B cell (primary cell): ENCODE data around the gene ACIN1. TPM values are rescaled to one million over a fixed set of nuclear protein-coding genes. Genes with fewer than 3 reads are reported as not detected.

Source experiments
- ATAC-seq: fragments of 200-7000 bp; cut with Tn5 transposase; one replicate; pipeline ENCODE4 v1.10.0; 2021; ENCODE audit warnings: low read depth, mild to moderate bottlenecking, moderate number of reproducible peaks, moderate library complexity
- CTCF ChIA-PET: fragments of 350-600 bp; sonication (Branson Sonifier 250); formaldehyde crosslinking; loops from one replicate; lab custom pipeline; 2021; ENCODE audit warnings: antibody characterized with exemption, inconsistent platforms; lab: Charles Lee
- POLR2A ChIA-PET: fragments of 350-600 bp; sonication (Branson Sonifier 250); formaldehyde crosslinking; loops from one replicate; lab custom pipeline; 2021; ENCODE audit warnings: antibody characterized with exemption; lab: Charles Lee
- DNase-seq: peaks from one replicate; pipeline ENCODE4 v3.0.0; 2013
- H2AFZ ChIP-seq: 2 replicates; pipeline ENCODE4 v1.6.1; 2012; ENCODE audit warnings: mild to moderate bottlenecking, low read depth, low read length; ENCODE audit not compliant: insufficient read depth, poor library complexity, severe bottlenecking
- H3K27ac ChIP-seq, 2 donors: 1 replicate in 1 of 2; 2 replicates in 1 of 2; pipeline ENCODE4 v1.5.1; 2012 to 2013; ENCODE audit warnings: low read length in 2 of 2, mild to moderate bottlenecking in 2 of 2, moderate library complexity in 1 of 2
- H3K27me3 ChIP-seq, 4 experiments: fragments of 200-600 bp in 1 of 4; sonication (generic) in 1 of 4; replicated peaks in 1 of 4; 1 replicate in 2 of 4; 2 replicates in 2 of 4; pipeline versions ENCODE4 v1.6.1 to v1.7.0; 2013 to 2016; ENCODE audit warnings: low read length in 3 of 4, mild to moderate bottlenecking in 2 of 4, mixed read lengths in 1 of 4, moderate library complexity in 1 of 4; ENCODE audit not compliant: insufficient read depth in 4 of 4, control insufficient read depth in 3 of 4; ENCODE audit errors: control extremely low read depth in 1 of 4
- H3K36me3 ChIP-seq, 2 experiments: replicated peaks in 1 of 2; 1 replicate in 1 of 2; 2 replicates in 1 of 2; pipeline versions ENCODE4 v1.6.1 to v1.7.1; 2013; ENCODE audit warnings: low read length in 1 of 2; ENCODE audit not compliant: insufficient read depth in 2 of 2, control insufficient read depth in 1 of 2; ENCODE audit errors: control extremely low read depth in 1 of 2, extremely low read depth in 1 of 2
- H3K4me1 ChIP-seq, 2 donors: fragments of 200-600 bp in 1 of 2; sonication (generic) in 1 of 2; 1 replicate in 1 of 2; 2 replicates in 1 of 2; pipeline versions ENCODE4 v1.5.1 to v1.6.1; 2013 to 2017; ENCODE audit warnings: low read length in 2 of 2; ENCODE audit not compliant: control insufficient read depth in 2 of 2, insufficient read depth in 2 of 2
- H3K4me2 ChIP-seq: replicated peaks from 2 replicates; pipeline ENCODE3; 2012; ENCODE audit warnings: mild to moderate bottlenecking, low read depth, low read length; ENCODE audit not compliant: poor library complexity, severe bottlenecking
- H3K4me3 ChIP-seq, 5 experiments: fragments of 200-600 bp in 1 of 5; sonication (generic) in 1 of 5; 1 replicate in 3 of 5; 2 replicates in 2 of 5; pipeline versions ENCODE4 v1.5.1 to v1.7.0; 2011 to 2016; ENCODE audit warnings: low read length in 4 of 5, mild to moderate bottlenecking in 4 of 5, low read depth in 2 of 5, control low read depth in 1 of 5, moderate library complexity in 1 of 5; ENCODE audit not compliant: insufficient read depth in 1 of 5; ENCODE audit errors: control extremely low read depth in 1 of 5, extremely low read depth in 1 of 5
- H3K79me2 ChIP-seq: fragments of 200-600 bp; sonication (generic); one replicate; pipeline ENCODE4 v1.6.0; 2016; ENCODE audit warnings: low read length; ENCODE audit not compliant: control insufficient read depth, insufficient read depth
- H3K9ac ChIP-seq: fragments of 200-600 bp; sonication (generic); 2 replicates; pipeline ENCODE4 v1.6.1; 2017; ENCODE audit warnings: mild to moderate bottlenecking, low read length, moderate library complexity
- H3K9me3 ChIP-seq, 3 donors: one replicate each; pipeline versions ENCODE4 v1.6.1 to v1.7.1; 2013; ENCODE audit warnings: low read length in 2 of 3; ENCODE audit not compliant: control insufficient read depth in 2 of 3, insufficient read depth in 1 of 3; ENCODE audit errors: control extremely low read depth in 1 of 3
- H4K20me1 ChIP-seq: 2 replicates; pipeline ENCODE4 v1.6.0; 2012; ENCODE audit warnings: mild to moderate bottlenecking, low read length; ENCODE audit not compliant: insufficient read depth, control insufficient read depth, poor library complexity, severe bottlenecking
- H3K27ac Mint-ChIP-seq: one replicate; pipeline ENCODE4 v1.8.0; 2021; ENCODE audit warnings: mixed read lengths
- H3K27me3 Mint-ChIP-seq: one replicate; pipeline ENCODE4 v1.8.0; 2021; ENCODE audit warnings: mixed read lengths
- H3K4me1 Mint-ChIP-seq: one replicate; pipeline ENCODE4 v1.8.0; 2021; ENCODE audit warnings: mixed read lengths
- H3K4me3 Mint-ChIP-seq: one replicate; pipeline ENCODE4 v1.8.0; 2021; ENCODE audit warnings: mixed read lengths
- H3K9me3 Mint-ChIP-seq: one replicate; pipeline ENCODE4 v1.8.0; 2022; ENCODE audit warnings: mixed read lengths; ENCODE audit not compliant: insufficient read depth
- CTCF ChIP-seq: fragments of 200-600 bp; IDR thresholded peaks from one replicate; pipeline ENCODE4 v1.8.0; 2022; ENCODE audit warnings: antibody characterized with exemption, mild to moderate bottlenecking
- EZH2 ChIP-seq: IDR thresholded peaks from 2 replicates; pipeline ENCODE4 v1.6.1; 2012; ENCODE audit warnings: borderline replicate concordance, low read depth, mild to moderate bottlenecking, moderate library complexity, low read length; ENCODE audit not compliant: insufficient read depth, poor library complexity, severe bottlenecking
- WGBS: methylation state at CpG from one replicate; pipeline ENCODE4 v1.1.5; 2013; ENCODE audit warnings: missing lambda C conversion rate; ENCODE audit not compliant: insufficient coverage; 5-methylcytosine and 5-hydroxymethylcytosine counted together
- intact Hi-C: fragments of 100-400 bp; cut with micrococcal nuclease; formaldehyde crosslinking; loops from one replicate; pipeline ENCODE4 v1.10.0; 2022
- polyA plus RNA-seq: library from polyadenylated mRNA; depleted of rRNA; stranded (reverse); fragments of >200 nt; gene quantifications from 2 replicates; pipeline ENCODE4 v1.2.3, GENCODE V29; 2012
- total RNA-seq, 2 donors: library from RNA; stranded (reverse); fragments of 120-200 nt in 1 of 2; gene quantifications; 1 replicate in 1 of 2; 2 replicates in 1 of 2; pipeline versions ENCODE4 v1.2.3 to v1.2.4, GENCODE V29; 2013 to 2022

The ACIN1 gene
- total and polyA plus RNA-seq, 2 donors (not counting 1 experiment from before 2014, with no cell fraction given), result 178 to 359 TPM

GRCh38 chr14:23123419-23123818 is 28.5 kb upstream of the ACIN1 start:
- intact Hi-C loops, result no loop called here
- Histone ChIP-seq H4K20me1 (no peaks in the 10 kb centered on the region), H3K27me3 (no peaks in the 10 kb centered on the region), H3K4me2 (no peak overlapping the region), H3K36me3 (no peaks in the 10 kb centered on the region), H3K27ac (no peak overlapping the region), H3K79me2 (no peaks in the 10 kb centered on the region), H3K4me3 (no peak overlapping the region), H3K4me1 (peaks cover 39 to 44% of the 10 kb centered on the region in 2 donors), H3K9ac (no peak overlapping the region), H2AFZ (peak overlapping the region; percentile 25), H3K9me3 (peaks cover 0 to 3% (median 0%) of the 10 kb centered on the region in 3 donors)
- H3K27me3 Mint-ChIP-seq, result no peaks in the 10 kb centered on the region
- no peak overlapping the region for H3K4me3 Mint-ChIP-seq
- ChIA-PET POLR2A (interaction anchor here (1.2 kb wide), 1 partner anchor 198 kb away, joined by 4 read pairs; the partner anchor contains the start of gene PABPN1), CTCF (interaction anchor here (6.5 to 9.6 kb wide), 2 partner anchors 46 to 62 kb away, joined by 25 to 249 read pairs; partner anchors contain the start of gene SLC7A8)
- H3K4me1 Mint-ChIP-seq, result peaks cover 40% of the 10 kb centered on the region
- WGBS, result 98% methylated on average over 7 of the region's 8 CpGs
- no peaks in the 10 kb centered on the region for H3K9me3 Mint-ChIP-seq
- no peak overlapping the region for H3K27ac Mint-ChIP-seq
- DNase-seq, result no peak
- ATAC-seq, result no peak
- TF ChIP-seq EZH2 (no peak), CTCF (no peak)

GRCh38 chr14:23122086-23122485 is 27.1 kb upstream of the ACIN1 start:
- no peak for DNase-seq
- peak overlapping the region; percentile 64 for H3K27ac Mint-ChIP-seq
- POLR2A ChIA-PET, result interaction anchor here (0.6 to 0.9 kb wide), 2 partner anchors 27 to 115 kb away, joined by 4 to 5 read pairs; partner anchors contain the start of genes ACIN1 and C14orf119
- peak overlapping the region; percentile 79 for H3K4me3 Mint-ChIP-seq
- H3K79me2 ChIP-seq, result no peaks in the 10 kb centered on the region
- 97% methylated on average over 6 of the region's 6 CpGs for WGBS
- CTCF ChIA-PET, result interaction anchor here (1.0 to 9.6 kb wide), 15 partner anchors 8 to 896 kb away, joined by 3 to 249 read pairs (median 10); partner anchors contain the start of genes ACIN1, C14orf119, PABPN1 and SLC7A8
- peak overlapping the region; percentile 54 to 88 for H3K27ac ChIP-seq
- H3K4me1 ChIP-seq, result peaks cover 32 to 35% of the 10 kb centered on the region in 2 donors
- H3K36me3 ChIP-seq, result no peaks in the 10 kb centered on the region
- peak overlapping the region; percentile 79 for H2AFZ ChIP-seq
- no peaks in the 10 kb centered on the region for H3K9me3 Mint-ChIP-seq
- H3K4me1 Mint-ChIP-seq, result peaks cover 34% of the 10 kb centered on the region
- H3K4me2 ChIP-seq, result peak overlapping the region; percentile 77
- no peaks in the 10 kb centered on the region for H3K27me3 Mint-ChIP-seq
- ATAC-seq, result no peak
- H3K9ac ChIP-seq, result no peak overlapping the region
- TF ChIP-seq CTCF, result no peak
- TF ChIP-seq EZH2, result no peak
- intact Hi-C loops, result no loop called here
- H4K20me1 ChIP-seq, result no peaks in the 10 kb centered on the region
- H3K9me3 ChIP-seq, result peaks cover 0 to 3% (median 0%) of the 10 kb centered on the region in 3 donors
- no peak overlapping the region for H3K4me3 ChIP-seq
- H3K27me3 ChIP-seq, result no peaks in the 10 kb centered on the region
